ENCODE measurements around the gene CHST10. TPM values are rescaled to one million over a fixed set of nuclear protein-coding genes. Genes with fewer than 3 reads are reported as not detected.
A peak's percentile ranks its signal among the peaks of the same experiment; 100 is the strongest.
"Not testable (repeated sequence)": the region's sequence is repeated elsewhere in the genome, so short reads cannot be mapped to it uniquely, and the experiment has no call there.

The CHST10 gene
- 22.6 and 28.7 TPM in 2 replicates for total RNA-seq (2014; rRNA removed; shearing (Covaris generic); ENCODE audit: low replicate concordance)

GRCh38 chr2:100416935-100417710 lies at the start of gene CHST10:
TSS of gene CHST10 (minus strand) at chr2:100417668. CDS start at chr2:100406675, 10,993 bp downstream.
- H3K9me3 ChIP-seq (ENCODE audit: low read length): no peaks in the 10 kb centered on the region
- H3K4me3 ChIP-seq (ENCODE audit: low read length): peak within 1 kb of the TSS; percentile 76
- peak within 1 kb of the TSS; percentile 95 for H3K4me2 ChIP-seq (ENCODE audit: low read depth, low read length, poor library complexity, severe bottlenecking)
- H3K36me3 ChIP-seq (ENCODE audit: insufficient read depth, low read length): 0 out of 2 replicates have a peak, but pooled peaks cover 10% of the 10 kb centered on the region
- no peaks in the 10 kb centered on the region for H3K9me2 ChIP-seq (replicated peaks; ENCODE audit: insufficient read depth, low read length)
- H3K27ac ChIP-seq (ENCODE audit: low read length): peak within 1 kb of the TSS; percentile 13; the same call in 1 of the 2 replicates
- peak; percentile 89 for DNase-seq
- peak within 1 kb of the TSS; percentile 72 for H2AFZ ChIP-seq (ENCODE audit: low read length)
- no peaks in the 10 kb centered on the region for H4K20me1 ChIP-seq (ENCODE audit: insufficient read depth, low read depth, low read length)
- H3K79me2 ChIP-seq (ENCODE audit: low read length): peaks cover 48% of the 10 kb centered on the region
- H3K9ac ChIP-seq (ENCODE audit: low read length): peak within 1 kb of the TSS; percentile 84
- peaks cover 30% of the 10 kb centered on the region for H3K4me1 ChIP-seq (ENCODE audit: low read length)
- no peaks in the 10 kb centered on the region for H3K27me3 ChIP-seq (ENCODE audit: low read length)

GRCh38 chr2:100460904-100461530 lies 43.5 kb upstream of the CHST10 start:
- DNase-seq: peak; percentile 29

GRCh38 chr2:100456357-100456756 lies 38.9 kb upstream of the CHST10 start:
- not testable (repeated sequence) for H3K36me3 ChIP-seq (ENCODE audit: insufficient read depth, low read length); H3K27ac ChIP-seq (ENCODE audit: low read length); H2AFZ ChIP-seq (ENCODE audit: low read length)

More at GRCh38 chr2:100460904-100461530, 43.5 kb upstream of the CHST10 start:
- H3K79me2 ChIP-seq (ENCODE audit: low read length): no peaks in the 10 kb centered on the region
- H3K27me3 ChIP-seq (ENCODE audit: low read length): no peaks in the 10 kb centered on the region
- no peaks in the 10 kb centered on the region for H4K20me1 ChIP-seq (ENCODE audit: insufficient read depth, low read depth, low read length)
- no peak overlapping the region for H3K4me3 ChIP-seq (ENCODE audit: low read length)
- H3K4me1 ChIP-seq (ENCODE audit: low read length): no peaks in the 10 kb centered on the region
- H3K4me2 ChIP-seq (ENCODE audit: low read depth, low read length, poor library complexity, severe bottlenecking): no peak overlapping the region
- no peaks in the 10 kb centered on the region for H3K36me3 ChIP-seq (ENCODE audit: insufficient read depth, low read length)
- H2AFZ ChIP-seq (ENCODE audit: low read length): no peak overlapping the region
- no peak overlapping the region for H3K9ac ChIP-seq (ENCODE audit: low read length)
- H3K9me3 ChIP-seq (ENCODE audit: low read length): peaks cover 7% of the 10 kb centered on the region; the same call in 1 of the 2 replicates
- no peaks in the 10 kb centered on the region for H3K9me2 ChIP-seq (replicated peaks; ENCODE audit: insufficient read depth, low read length)
- H3K27ac ChIP-seq (ENCODE audit: low read length): no peak overlapping the region

GRCh38 chr2:100453853-100454252 lies 36.4 kb upstream of the CHST10 start:
- no peaks in the 10 kb centered on the region for H3K9me2 ChIP-seq (replicated peaks; ENCODE audit: insufficient read depth, low read length)
- no peaks in the 10 kb centered on the region for H3K4me1 ChIP-seq (ENCODE audit: low read length)
- peaks cover 10% of the 10 kb centered on the region; the same call in 1 of the 2 replicates for H3K9me3 ChIP-seq (ENCODE audit: low read length)
- no peaks in the 10 kb centered on the region; the same call in 1 of the 2 replicates for H3K27me3 ChIP-seq (ENCODE audit: low read length)
- DNase-seq: no peak
- no peak overlapping the region for H2AFZ ChIP-seq (ENCODE audit: low read length)
- no peaks in the 10 kb centered on the region for H3K36me3 ChIP-seq (ENCODE audit: insufficient read depth, low read length)
- H3K27ac ChIP-seq (ENCODE audit: low read length): no peak overlapping the region
- no peak overlapping the region for H3K4me2 ChIP-seq (ENCODE audit: low read depth, low read length, poor library complexity, severe bottlenecking)
- H3K9ac ChIP-seq (ENCODE audit: low read length): no peak overlapping the region
- no peak overlapping the region for H3K4me3 ChIP-seq (ENCODE audit: low read length)
- no peaks in the 10 kb centered on the region for H4K20me1 ChIP-seq (ENCODE audit: insufficient read depth, low read depth, low read length)
- H3K79me2 ChIP-seq (ENCODE audit: low read length): no peaks in the 10 kb centered on the region

More at GRCh38 chr2:100456357-100456756, 38.9 kb upstream of the CHST10 start:
- not testable (repeated sequence) for H3K27me3 ChIP-seq (ENCODE audit: low read length); H4K20me1 ChIP-seq (ENCODE audit: insufficient read depth, low read depth, low read length); H3K4me1 ChIP-seq (ENCODE audit: low read length); H3K9me2 ChIP-seq (replicated peaks; ENCODE audit: insufficient read depth, low read length); H3K9ac ChIP-seq (ENCODE audit: low read length); H3K4me3 ChIP-seq (ENCODE audit: low read length); H3K4me2 ChIP-seq (ENCODE audit: low read depth, low read length, poor library complexity, severe bottlenecking); H3K79me2 ChIP-seq (ENCODE audit: low read length); H3K9me3 ChIP-seq (ENCODE audit: low read length)
- peak; percentile 36 for DNase-seq

- Histone ChIP-seq H3K4me1 (ENCODE audit: low read length) (no peaks in the 10 kb centered on the region), H2AFZ (ENCODE audit: low read length) (no peak overlapping the region), H3K79me2 (ENCODE audit: low read length) (no peaks in the 10 kb centered on the region), H3K9me3 (ENCODE audit: low read length) (peaks cover 4% of the 10 kb centered on the region; the same call in 1 of the 2 replicates), H3K27ac (ENCODE audit: low read length) (no peak overlapping the region), H4K20me1 (ENCODE audit: insufficient read depth, low read depth, low read length) (no peaks in the 10 kb centered on the region), H3K36me3 (ENCODE audit: insufficient read depth, low read length) (no peaks in the 10 kb centered on the region), H3K4me2 (ENCODE audit: low read depth, low read length, poor library complexity, severe bottlenecking) (no peak overlapping the region), H3K9me2 (replicated peaks; ENCODE audit: insufficient read depth, low read length) (no peaks in the 10 kb centered on the region), H3K9ac (ENCODE audit: low read length) (no peak overlapping the region), H3K4me3 (ENCODE audit: low read length) (no peak overlapping the region), H3K27me3 (ENCODE audit: low read length) (no peaks in the 10 kb centered on the region; the same call in 1 of the 2 replicates)
- no peak for DNase-seq
These were observed 34.3 kb upstream of the CHST10 start for GRCh38 chr2:100451734-100452133.

GRCh38 chr2:100451092-100451491 lies 33.6 kb upstream of the CHST10 start:
- H3K36me3 ChIP-seq (ENCODE audit: insufficient read depth, low read length): no peaks in the 10 kb centered on the region
- no peak overlapping the region for H3K27ac ChIP-seq (ENCODE audit: low read length)
- no peaks in the 10 kb centered on the region for H3K79me2 ChIP-seq (ENCODE audit: low read length)
- DNase-seq: no peak
- no peaks in the 10 kb centered on the region; the same call in 1 of the 2 replicates for H3K27me3 ChIP-seq (ENCODE audit: low read length)
- H3K4me2 ChIP-seq (ENCODE audit: low read depth, low read length, poor library complexity, severe bottlenecking): no peak overlapping the region
- H4K20me1 ChIP-seq (ENCODE audit: insufficient read depth, low read depth, low read length): no peaks in the 10 kb centered on the region
- no peaks in the 10 kb centered on the region for H3K9me2 ChIP-seq (replicated peaks; ENCODE audit: insufficient read depth, low read length)
- H3K4me3 ChIP-seq (ENCODE audit: low read length): no peak overlapping the region
- no peak overlapping the region for H3K9ac ChIP-seq (ENCODE audit: low read length)
- no peak overlapping the region for H2AFZ ChIP-seq (ENCODE audit: low read length)
- H3K4me1 ChIP-seq (ENCODE audit: low read length): no peaks in the 10 kb centered on the region
- peaks cover 3% of the 10 kb centered on the region; the same call in 1 of the 2 replicates for H3K9me3 ChIP-seq (ENCODE audit: low read length)

GRCh38 chr2:100446696-100447095 lies 29.2 kb upstream of the CHST10 start:
- Histone ChIP-seq H3K36me3 (ENCODE audit: insufficient read depth, low read length) (no peaks in the 10 kb centered on the region), H4K20me1 (ENCODE audit: insufficient read depth, low read depth, low read length) (no peaks in the 10 kb centered on the region), H3K4me2 (ENCODE audit: low read depth, low read length, poor library complexity, severe bottlenecking) (no peak overlapping the region), H3K4me3 (ENCODE audit: low read length) (no peak overlapping the region), H3K27ac (ENCODE audit: low read length) (no peak overlapping the region), H3K27me3 (ENCODE audit: low read length) (no peaks in the 10 kb centered on the region; the same call in 1 of the 2 replicates), H3K9me2 (replicated peaks; ENCODE audit: insufficient read depth, low read length) (no peaks in the 10 kb centered on the region), H3K4me1 (ENCODE audit: low read length) (no peaks in the 10 kb centered on the region), H3K79me2 (ENCODE audit: low read length) (no peaks in the 10 kb centered on the region), H3K9ac (ENCODE audit: low read length) (no peak overlapping the region), H3K9me3 (ENCODE audit: low read length) (no peaks in the 10 kb centered on the region), H2AFZ (ENCODE audit: low read length) (no peak overlapping the region)
- DNase-seq: no peak

- H3K9me3 ChIP-seq (ENCODE audit: low read length): no peaks in the 10 kb centered on the region
- no peak for DNase-seq
- H3K27ac ChIP-seq (ENCODE audit: low read length): no peak overlapping the region
- no peaks in the 10 kb centered on the region for H3K9me2 ChIP-seq (replicated peaks; ENCODE audit: insufficient read depth, low read length)
- no peak overlapping the region for H3K4me2 ChIP-seq (ENCODE audit: low read depth, low read length, poor library complexity, severe bottlenecking)
- no peak overlapping the region for H3K4me3 ChIP-seq (ENCODE audit: low read length)
- H3K27me3 ChIP-seq (ENCODE audit: low read length): no peaks in the 10 kb centered on the region
- H3K36me3 ChIP-seq (ENCODE audit: insufficient read depth, low read length): no peaks in the 10 kb centered on the region
- no peaks in the 10 kb centered on the region for H3K79me2 ChIP-seq (ENCODE audit: low read length)
- H4K20me1 ChIP-seq (ENCODE audit: insufficient read depth, low read depth, low read length): no peaks in the 10 kb centered on the region
- H3K4me1 ChIP-seq (ENCODE audit: low read length): no peaks in the 10 kb centered on the region
- no peak overlapping the region for H2AFZ ChIP-seq (ENCODE audit: low read length)
- no peak overlapping the region for H3K9ac ChIP-seq (ENCODE audit: low read length)
These were observed 20.3 kb upstream of the CHST10 start for GRCh38 chr2:100437751-100438150.
